K562 (cell line): ENCODE results near the gene CNGA1. TPM values are rescaled to one million over a fixed set of nuclear protein-coding genes. Genes with fewer than 3 reads are reported as not detected.

ENCODE experiments used
- ATAC-seq: fragments of 200-7000 bp; cut with Tn5 transposase; 3 replicates; pipeline ENCODE4 v1.9.1; 2020; ENCODE audit warnings: moderate library complexity
- BruUV-seq: library from RNA; stranded (reverse); fragments of 400-500 nt; replicated peaks from 2 replicates; lab custom pipeline; 2021; lab: Mats Ljungman, UMichigan
- CTCF ChIA-PET: fragments of 300-600 bp; formaldehyde crosslinking; extraction: SDS; loops from one replicate; lab custom pipeline; 2021; ENCODE audit warnings: low intra/inter-chr PET ratio; lab: Yijun Ruan, JAX
- POLR2A ChIA-PET: fragments of 300-600, 350-650 bp; sonication (Branson Sonifier 250); formaldehyde crosslinking; extraction: SDS; loops from one replicate; lab custom pipeline; 2021; ENCODE audit warnings: antibody characterized with exemption, inconsistent platforms; lab: Yijun Ruan, JAX
- DNase-seq, 4 experiments: peaks; one replicate each; pipeline versions ENCODE4 v3.0.0 to v3.0.0-alpha.2; 2011 to 2018; ENCODE audit warnings: low spot score in 3 of 4, mixed read lengths in 3 of 4; ENCODE audit errors: extremely low read depth in 1 of 4
- FAIRE-seq: peaks from 2 replicates; lab custom pipeline; 2011; peaks lifted over from hg19 to GRCh38; lab: Jason Lieb, UNC
- H2AFZ ChIP-seq: 2 replicates; pipeline ENCODE4 v1.6.0; 2011; ENCODE audit warnings: low read depth, low read length, control low read depth, inconsistent platforms
- H3K27ac ChIP-seq: fragments of 200-600 bp; 3 replicates; pipeline ENCODE4 v1.8.0; 2011; ENCODE audit warnings: low read depth, mild to moderate bottlenecking, control low read depth, inconsistent platforms, low read length, moderate library complexity, mixed read lengths; ENCODE audit errors: extremely low read depth
- H3K27me3 ChIP-seq, 2 experiments: fragments of 300-600 bp in 1 of 2; 2 replicates in 1 of 2; 3 replicates in 1 of 2; pipeline versions ENCODE4 v1.6.0 to v1.8.0; 2011; ENCODE audit warnings: inconsistent platforms in 2 of 2, low read length in 2 of 2, mild to moderate bottlenecking in 1 of 2, mixed read lengths in 1 of 2, moderate library complexity in 1 of 2; ENCODE audit not compliant: control insufficient read depth in 2 of 2, insufficient read depth in 2 of 2
- H3K36me3 ChIP-seq: fragments of 300-600 bp; 3 replicates; pipeline ENCODE4 v1.8.0; 2011; ENCODE audit warnings: mild to moderate bottlenecking, low read length, inconsistent platforms; ENCODE audit not compliant: control insufficient read depth, insufficient read depth
- H3K4me1 ChIP-seq, 2 experiments: fragments of 200-600 bp in 1 of 2; replicated peaks in 1 of 2; 2 replicates in 1 of 2; 3 replicates in 1 of 2; pipeline versions ENCODE4 v1.5.1 to v1.8.0; 2011; ENCODE audit warnings: inconsistent platforms in 2 of 2, low read length in 2 of 2, mild to moderate bottlenecking in 1 of 2, mixed read lengths in 1 of 2, moderate library complexity in 1 of 2; ENCODE audit not compliant: control insufficient read depth in 2 of 2, insufficient read depth in 2 of 2
- H3K4me2 ChIP-seq: 2 replicates; pipeline ENCODE4 v1.6.1; 2011; ENCODE audit warnings: low read length, control low read depth, inconsistent platforms, mixed read lengths; ENCODE audit not compliant: insufficient read depth
- H3K4me3 ChIP-seq: fragments of 200-600 bp; sonication (generic), shearing (Covaris generic); 2 replicates; pipeline ENCODE4 v1.5.1; 2016; ENCODE audit warnings: control low read depth, inconsistent platforms
- H3K79me2 ChIP-seq: fragments of 200-600 bp; 3 replicates; pipeline ENCODE4 v1.8.0; 2011; ENCODE audit warnings: low read length, inconsistent platforms; ENCODE audit not compliant: control insufficient read depth, insufficient read depth
- H3K9ac ChIP-seq, 2 experiments: 2 replicates each; pipeline versions ENCODE4 v1.6.0 to v1.6.1; 2011; ENCODE audit warnings: low read depth in 2 of 2, low read length in 2 of 2, control low read depth in 1 of 2, inconsistent platforms in 1 of 2, mild to moderate bottlenecking in 1 of 2, mixed read lengths in 1 of 2; ENCODE audit not compliant: insufficient read depth in 1 of 2
- H3K9me1 ChIP-seq: one replicate; pipeline ENCODE4 v1.6.0; 2011; ENCODE audit warnings: inconsistent platforms, mild to moderate bottlenecking, low read length, moderate library complexity; ENCODE audit not compliant: control insufficient read depth, insufficient read depth
- H3K9me3 ChIP-seq: replicated peaks from 2 replicates; pipeline ENCODE4 v1.5.1; 2011; ENCODE audit warnings: low read depth, low read length, inconsistent platforms; ENCODE audit not compliant: control insufficient read depth, insufficient read depth
- H4K20me1 ChIP-seq: replicated peaks from 2 replicates; pipeline ENCODE4 v1.6.1; 2011; ENCODE audit warnings: low read length, inconsistent platforms, mixed read lengths; ENCODE audit not compliant: control insufficient read depth, insufficient read depth
- CHCHD3 ChIP-seq: fragments of 250-450 bp; sonication (Bioruptor Pico); IDR thresholded peaks from 2 replicates; pipeline ENCODE4 v2.1.2; 2022; ENCODE audit warnings: mild to moderate bottlenecking
- KDM2B ChIP-seq: fragments of 250-450 bp; sonication (Bioruptor Pico); IDR thresholded peaks from 2 replicates; pipeline ENCODE4 v1.8.0; 2021; ENCODE audit warnings: mild to moderate bottlenecking, moderate library complexity
- KLF6 ChIP-seq: fragments of 250-450 bp; sonication (Bioruptor Pico); IDR thresholded peaks from 2 replicates; pipeline ENCODE4 v1.4.0; 2020; ENCODE audit warnings: mild to moderate bottlenecking, moderate library complexity, borderline replicate concordance
- NONO ChIP-seq, 2 experiments: fragments of 200-400 bp in 1 of 2; fragments of 450-650 bp in 1 of 2; formaldehyde crosslinking in 1 of 2; IDR thresholded peaks; 2 replicates each; pipeline ENCODE4 v1.6.1; 2017; ENCODE audit warnings: low read depth in 2 of 2, mild to moderate bottlenecking in 2 of 2, moderate library complexity in 2 of 2, low read length in 1 of 2
- PCBP2 ChIP-seq: fragments of 200-400 bp; formaldehyde crosslinking; IDR thresholded peaks from 2 replicates; pipeline ENCODE4 v1.6.1; 2018; ENCODE audit warnings: low read length, low read depth, mild to moderate bottlenecking, moderate library complexity; ENCODE audit not compliant: poor library complexity, severe bottlenecking
- SETDB1 ChIP-seq: IDR thresholded peaks from one replicate; pipeline ENCODE4 v1.6.1; 2012; ENCODE audit warnings: low read length, control low read depth, inconsistent platforms
- ZFP36 ChIP-seq: fragments of 150-350 bp; IDR thresholded peaks from 2 replicates; pipeline ENCODE4 v1.6.1; 2018; ENCODE audit warnings: low read length, low read depth; ENCODE audit not compliant: partially characterized antibody
- ZFPM2 ChIP-seq: fragments of 250-450 bp; sonication (Bioruptor Pico); IDR thresholded peaks from 2 replicates; pipeline ENCODE4 v1.5.1; 2022; ENCODE audit warnings: mild to moderate bottlenecking
- WGBS: fragments of 100-300 bp; shearing (Covaris generic); methylation state at CpG from one replicate; pipeline ENCODE4 v1.1.6; 2016; ENCODE audit warnings: low coverage, mixed read lengths; ENCODE audit not compliant: insufficient coverage; ENCODE audit errors: missing lambda C conversion rate; 5-methylcytosine and 5-hydroxymethylcytosine counted together
- in situ Hi-C: fragments of 300-500 bp; cut with MboI; formaldehyde crosslinking; loops from 4 replicates; pipeline ENCODE4 v1.15.0; 2018; ENCODE audit warnings: inconsistent platforms, mixed read lengths
- intact Hi-C: fragments of 100-400 bp; cut with micrococcal nuclease; formaldehyde crosslinking; loops from 2 replicates; pipeline ENCODE4 v1.14.2; 2022
- polyA plus RNA-seq, 8 experiments: library from polyadenylated mRNA; depleted of rRNA in 4 of 8; stranded (reverse) in 5 of 8; unstranded in 3 of 8; fragments of >200 nt; fragmentation: Nextera tagmentation in 2 of 8; fragmentation: Illumina TruSeq in 1 of 8; extraction: Ambion mirVana in 2 of 8; extraction: Trizol in 1 of 8; gene quantifications; 2 replicates each; pipeline versions ENCODE4 v1.2.1 to v1.2.3, GENCODE V29; 2011 to 2014; ENCODE audit warnings: inconsistent platforms in 1 of 8, missing spikeins in 1 of 8
- total RNA-seq, 7 experiments: library from RNA; depleted of rRNA in 6 of 7; stranded (reverse); fragments of >200 nt in 6 of 7; fragmentation: Illumina TruSeq in 2 of 7; extraction: Trizol in 2 of 7; gene quantifications; 2 replicates each; pipeline versions ENCODE4 v1.2.1 to v1.2.3, GENCODE V29; 2011 to 2021; ENCODE audit warnings: low replicate concordance in 1 of 7
- TF ChIP-seq, protein P1 (sequence below): fragments of 450-650 bp; IDR thresholded peaks from 2 replicates; pipeline ENCODE4 v1.6.1; 2016; ENCODE audit warnings: low read depth

CNGA1 gene
- total and polyA plus RNA-seq, 9 of the 15 experiments (the other 6 are each of a cell fraction or from before 2014, with no cell fraction given) = 0.03 to 0.29 (median 0.04) TPM; not detected in 5

DNA sequence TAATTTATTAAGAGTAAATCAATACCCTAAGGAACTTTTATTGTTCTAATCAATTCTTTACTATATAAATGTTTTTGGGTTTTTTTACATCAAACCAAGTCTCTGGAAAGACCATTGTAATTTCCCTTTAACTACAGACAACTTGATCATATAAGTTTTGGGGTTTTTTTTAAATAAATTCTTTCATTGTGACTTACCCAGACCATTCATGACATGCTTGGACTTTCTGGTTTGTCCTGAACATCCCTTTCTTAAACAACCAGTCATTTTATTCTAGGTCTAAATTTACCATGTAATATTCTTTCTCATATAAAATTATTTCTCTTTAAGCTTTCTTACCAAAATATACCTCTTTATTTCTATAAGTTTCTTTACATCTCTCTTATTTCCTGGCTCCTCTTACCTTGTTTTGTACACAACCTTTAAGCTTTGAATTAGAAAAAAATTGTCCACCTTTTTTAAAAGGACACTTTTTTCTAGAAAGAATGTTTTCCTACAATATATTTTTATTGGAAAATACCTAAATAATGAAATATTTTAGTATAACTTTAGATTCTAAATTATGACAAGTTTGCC lies 8.4 kb downstream of the CNGA1 start:
- no peaks in the 10 kb centered on the region for H3K79me2 ChIP-seq
- no peaks in the 10 kb centered on the region for H3K9me3 ChIP-seq
- H3K4me3 ChIP-seq = no peak overlapping the region
- no peaks in the 10 kb centered on the region for H3K9me1 ChIP-seq
- no peaks in the 10 kb centered on the region for H3K36me3 ChIP-seq
- intact Hi-C loops = no loop called here
- DNase-seq = no peak
- H3K4me1 ChIP-seq = no peaks in the 10 kb centered on the region
- no peak for ATAC-seq
- H3K9ac ChIP-seq = no peak overlapping the region
- ChIA-PET CTCF (no interaction called here), POLR2A (no interaction called here)
- no TSS peak for BruUV-seq
- no peak overlapping the region for H3K4me2 ChIP-seq
- no peak overlapping the region for H2AFZ ChIP-seq
- H4K20me1 ChIP-seq = no peaks in the 10 kb centered on the region
- no peak overlapping the region for H3K27ac ChIP-seq
- in situ Hi-C loops = no loop called here
- no peaks in the 10 kb centered on the region for H3K27me3 ChIP-seq
- FAIRE-seq = no peak
- no peak for TF ChIP-seq KLF6 (CRISPR knock-in tag)
- peak; percentile 84 for TF ChIP-seq ZFP36
- no peak for TF ChIP-seq SETDB1

DNA sequence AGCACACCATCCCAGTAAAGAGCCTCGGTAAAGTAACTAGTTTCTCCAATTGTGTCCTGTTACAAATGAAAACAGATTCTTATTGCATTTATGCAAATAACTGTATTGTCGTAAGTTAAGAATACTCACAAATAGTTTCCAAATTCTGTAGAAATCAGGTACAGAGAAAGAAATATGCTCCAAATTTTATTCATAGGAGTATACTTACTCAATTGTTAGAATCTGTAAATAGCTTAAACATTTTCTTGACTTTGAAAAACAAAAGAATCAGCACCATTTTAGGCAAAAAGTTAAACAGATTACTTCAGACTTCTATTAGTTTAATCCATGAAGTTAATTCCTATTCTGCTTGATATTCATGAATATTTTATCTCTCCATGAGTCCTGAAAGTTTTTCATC lies 10.7 kb downstream of the CNGA1 start:
- ATAC-seq (no peak), FAIRE-seq (no peak), DNase-seq (no peak)
- Histone ChIP-seq H3K4me3 (no peak overlapping the region), H3K4me2 (no peak overlapping the region), H3K9me1 (no peaks in the 10 kb centered on the region), H2AFZ (no peak overlapping the region), H4K20me1 (no peaks in the 10 kb centered on the region), H3K4me1 (no peaks in the 10 kb centered on the region), H3K27me3 (no peaks in the 10 kb centered on the region), H3K9ac (no peak overlapping the region), H3K79me2 (no peaks in the 10 kb centered on the region), H3K36me3 (no peaks in the 10 kb centered on the region), H3K27ac (no peak overlapping the region), H3K9me3 (no peaks in the 10 kb centered on the region)
- CTCF ChIA-PET = no interaction called here
- no TSS peak for BruUV-seq
- POLR2A ChIA-PET = no interaction called here
- intact Hi-C loops = no loop called here
- 7% methylated on average over 2 of the region's 2 CpGs for WGBS
- in situ Hi-C loops = no loop called here
- TF ChIP-seq PCBP2 = no peak
- TF ChIP-seq, protein P1, sequence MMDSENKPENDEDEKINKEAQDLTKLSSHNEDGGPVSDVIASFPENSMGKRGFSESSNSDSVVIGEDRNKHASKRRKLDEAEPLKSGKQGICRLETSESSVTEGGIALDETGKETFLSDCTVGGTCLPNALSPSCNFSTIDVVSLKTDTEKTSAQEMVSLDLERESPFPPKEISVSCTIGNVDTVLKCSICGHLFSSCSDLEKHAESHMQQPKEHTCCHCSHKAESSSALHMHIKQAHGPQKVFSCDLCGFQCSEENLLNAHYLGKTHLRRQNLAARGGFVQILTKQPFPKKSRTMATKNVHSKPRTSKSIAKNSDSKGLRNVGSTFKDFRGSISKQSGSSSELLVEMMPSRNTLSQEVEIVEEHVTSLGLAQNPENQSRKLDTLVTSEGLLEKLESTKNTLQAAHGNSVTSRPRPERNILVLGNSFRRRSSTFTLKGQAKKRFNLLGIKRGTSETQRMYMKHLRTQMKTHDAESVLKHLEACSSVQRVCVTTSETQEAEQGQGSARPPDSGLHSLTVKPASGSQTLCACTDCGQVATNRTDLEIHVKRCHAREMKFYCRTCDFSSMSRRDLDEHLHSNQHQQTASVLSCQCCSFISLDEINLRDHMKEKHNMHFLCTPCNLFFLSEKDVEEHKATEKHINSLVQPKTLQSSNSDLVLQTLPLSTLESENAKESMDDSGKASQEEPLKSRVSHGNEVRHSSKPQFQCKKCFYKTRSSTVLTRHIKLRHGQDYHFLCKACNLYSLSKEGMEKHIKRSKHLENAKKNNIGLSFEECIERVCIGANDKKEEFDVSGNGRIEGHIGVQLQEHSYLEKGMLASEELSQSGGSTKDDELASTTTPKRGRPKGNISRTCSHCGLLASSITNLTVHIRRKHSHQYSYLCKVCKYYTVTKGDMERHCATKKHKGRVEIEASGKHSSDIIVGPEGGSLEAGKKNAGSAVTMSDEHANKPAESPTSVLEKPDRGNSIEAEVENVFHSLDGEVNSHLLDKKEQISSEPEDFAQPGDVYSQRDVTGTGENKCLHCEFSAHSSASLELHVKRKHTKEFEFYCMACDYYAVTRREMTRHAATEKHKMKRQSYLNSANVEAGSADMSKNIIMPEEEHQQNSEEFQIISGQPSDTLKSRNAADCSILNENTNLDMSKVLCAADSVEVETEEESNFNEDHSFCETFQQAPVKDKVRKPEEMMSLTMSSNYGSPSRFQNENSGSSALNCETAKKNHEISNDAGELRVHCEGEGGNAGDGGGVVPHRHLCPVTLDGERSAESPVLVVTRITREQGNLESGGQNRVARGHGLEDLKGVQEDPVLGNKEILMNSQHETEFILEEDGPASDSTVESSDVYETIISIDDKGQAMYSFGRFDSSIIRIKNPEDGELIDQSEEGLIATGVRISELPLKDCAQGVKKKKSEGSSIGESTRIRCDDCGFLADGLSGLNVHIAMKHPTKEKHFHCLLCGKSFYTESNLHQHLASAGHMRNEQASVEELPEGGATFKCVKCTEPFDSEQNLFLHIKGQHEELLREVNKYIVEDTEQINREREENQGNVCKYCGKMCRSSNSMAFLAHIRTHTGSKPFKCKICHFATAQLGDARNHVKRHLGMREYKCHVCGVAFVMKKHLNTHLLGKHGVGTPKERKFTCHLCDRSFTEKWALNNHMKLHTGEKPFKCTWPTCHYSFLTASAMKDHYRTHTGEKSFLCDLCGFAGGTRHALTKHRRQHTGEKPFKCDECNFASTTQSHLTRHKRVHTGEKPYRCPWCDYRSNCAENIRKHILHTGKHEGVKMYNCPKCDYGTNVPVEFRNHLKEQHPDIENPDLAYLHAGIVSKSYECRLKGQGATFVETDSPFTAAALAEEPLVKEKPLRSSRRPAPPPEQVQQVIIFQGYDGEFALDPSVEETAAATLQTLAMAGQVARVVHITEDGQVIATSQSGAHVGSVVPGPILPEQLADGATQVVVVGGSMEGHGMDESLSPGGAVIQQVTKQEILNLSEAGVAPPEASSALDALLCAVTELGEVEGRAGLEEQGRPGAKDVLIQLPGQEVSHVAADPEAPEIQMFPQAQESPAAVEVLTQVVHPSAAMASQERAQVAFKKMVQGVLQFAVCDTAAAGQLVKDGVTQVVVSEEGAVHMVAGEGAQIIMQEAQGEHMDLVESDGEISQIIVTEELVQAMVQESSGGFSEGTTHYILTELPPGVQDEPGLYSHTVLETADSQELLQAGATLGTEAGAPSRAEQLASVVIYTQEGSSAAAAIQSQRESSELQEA = no peak
- TF ChIP-seq CHCHD3 (CRISPR knock-in tag) = no peak
- no peak for TF ChIP-seq KDM2B (CRISPR knock-in tag)
- no peak for TF ChIP-seq ZFPM2 (CRISPR knock-in tag)
- TF ChIP-seq NONO (IDR thresholded peaks at IDR 0.05; ENCODE audit: low read depth in 2 of 2, low read length in 1 of 2) = no peak
